Measurements from ENCODE around the gene SARS2. TPM values are rescaled to one million over a fixed set of nuclear protein-coding genes. Genes with fewer than 3 reads are reported as not detected.

Gene SARS2
- total and polyA plus RNA-seq, 12 donors: 9.1 to 116 (median 35.4) TPM

- intact Hi-C loops (cut with DNase I): no loop called here
- TF ChIP-seq POLR2A (IDR thresholded peaks at IDR 0.05) (no peak), CTCF (IDR thresholded peaks at IDR 0.05) (no peak)
- H3K9me3 ChIP-seq (replicated peaks in 1 of 3): no peaks in the 10 kb centered on the region
- WGBS, 4 donors: 91 to 94% (median 93%) methylated on average over 6 to 29 of the region's 29 CpGs
- peaks cover 0 to 26% of the 10 kb centered on the region in 2 donors for H3K36me3 ChIP-seq (replicated peaks in 1 of 2)
- H3K4me3 ChIP-seq: no peak overlapping the region
- H3K4me1 ChIP-seq (replicated peaks in 1 of 2): no peaks in the 10 kb centered on the region
- H3K27ac ChIP-seq: no peak overlapping the region
- H3K27me3 ChIP-seq: no peaks in the 10 kb centered on the region
- DNase-seq: no peak
These were observed 23.3 kb downstream of the SARS2 start for GRCh38 chr19:38907227-38907626.

- H3K27ac ChIP-seq: no peak overlapping the region
- peaks cover 0 to 26% of the 10 kb centered on the region in 2 donors for H3K36me3 ChIP-seq (replicated peaks in 1 of 2)
- intact Hi-C loops (cut with DNase I): no loop called here
- 90 to 96% (median 96%) methylated on average over 2 to 4 of the region's 4 CpGs; no CpG with 5 or more reads in 1 of the 4 donors for WGBS, 4 donors
- H3K9me3 ChIP-seq (replicated peaks in 1 of 3): no peaks in the 10 kb centered on the region
- H3K4me1 ChIP-seq (replicated peaks in 1 of 2): peaks cover 6 to 8% of the 10 kb centered on the region in 2 donors
- TF ChIP-seq POLR2A (IDR thresholded peaks at IDR 0.05): no peak
- TF ChIP-seq CTCF (IDR thresholded peaks at IDR 0.05): no peak
- H3K4me3 ChIP-seq: no peak overlapping the region
- no peaks in the 10 kb centered on the region for H3K27me3 ChIP-seq
- DNase-seq: no peak
These were observed 24.9 kb downstream of the SARS2 start for GRCh38 chr19:38905620-38906019.

- Histone ChIP-seq H3K27me3 (no peaks in the 10 kb centered on the region), H3K9me3 (replicated peaks in 1 of 3) (no peaks in the 10 kb centered on the region), H3K4me3 (no peak overlapping the region), H3K27ac (no peak overlapping the region), H3K36me3 (replicated peaks in 1 of 2) (peaks cover 0 to 26% of the 10 kb centered on the region in 2 donors), H3K4me1 (replicated peaks in 1 of 2) (peaks cover 6 to 12% of the 10 kb centered on the region in 2 donors)
- DNase-seq: no peak
- intact Hi-C loops (cut with DNase I): no loop called here
- TF ChIP-seq POLR2A (IDR thresholded peaks at IDR 0.05) (no peak), CTCF (IDR thresholded peaks at IDR 0.05) (no peak)
- 86 to 91% (median 89%) methylated on average over 26 to 35 of the region's 35 CpGs for WGBS, 4 donors
These were observed 25.7 kb downstream of the SARS2 start for GRCh38 chr19:38904581-38905539.

GRCh38 chr19:38901683-38902082, 28.9 kb downstream of the SARS2 start:
- Histone ChIP-seq H3K4me1 (replicated peaks in 1 of 2) (peaks cover 14 to 26% of the 10 kb centered on the region in 2 donors), H3K36me3 (replicated peaks in 1 of 2) (peaks cover 0 to 18% of the 10 kb centered on the region in 2 donors), H3K4me3 (no peak overlapping the region), H3K9me3 (replicated peaks in 1 of 3) (no peaks in the 10 kb centered on the region), H3K27me3 (no peaks in the 10 kb centered on the region), H3K27ac (no peak overlapping the region)
- no peak for DNase-seq
- 94 to 100% (median 100%) methylated on average over 1 of the region's 1 CpG for WGBS, 4 donors
- TF ChIP-seq CTCF (IDR thresholded peaks at IDR 0.05) (no peak), POLR2A (IDR thresholded peaks at IDR 0.05) (no peak)
- intact Hi-C loops (cut with DNase I): no loop called here

Measured in adrenal gland (tissue), 12 donors.